Stomach (tissue), 9 donors: ENCODE measurements around the gene NCOA3. TPM values are rescaled to one million over a fixed set of nuclear protein-coding genes. Genes with fewer than 3 reads are reported as not detected.

Experiments
- DNase-seq, 2 donors: peaks; one replicate each; pipeline versions ENCODE4 v3.0.0 to v3.0.0-alpha.2; 2013 to 2019
- H3K27ac ChIP-seq, 5 donors: fragments of 200-600 bp in 4 of 5; sonication (generic) in 4 of 5; one replicate each; pipeline ENCODE4 v1.5.1; 2013 to 2019; ENCODE audit warnings: mild to moderate bottlenecking in 1 of 5, moderate library complexity in 1 of 5
- H3K27me3 ChIP-seq, 3 donors: fragments of 200-600 bp; sonication (generic); one replicate each; pipeline ENCODE4 v1.5.1; 2017 to 2019; ENCODE audit warnings: mixed run types in 1 of 3
- H3K36me3 ChIP-seq, 4 donors: fragments of 200-600 bp; sonication (generic); 1 replicate in 3 of 4; 2 replicates in 1 of 4; pipeline ENCODE4 v1.5.1; 2016 to 2019
- H3K4me1 ChIP-seq, 4 donors: fragments of 200-600 bp; sonication (generic); one replicate each; pipeline ENCODE4 v1.5.1; 2016 to 2019
- H3K4me3 ChIP-seq, 4 donors: fragments of 200-600 bp; sonication (generic) in 3 of 4; one replicate each; pipeline ENCODE4 v1.5.1; 2016 to 2019; ENCODE audit warnings: mild to moderate bottlenecking in 1 of 4
- H3K9me3 ChIP-seq, 4 donors: fragments of 200-600 bp; sonication (generic); one replicate each; pipeline ENCODE4 v1.5.1; 2016 to 2019
- CTCF ChIP-seq, 7 experiments: fragments of 450-650 bp in 4 of 7; fragments of 200-600 bp in 3 of 7; sonication (generic) in 3 of 7; IDR thresholded peaks; one replicate each; pipeline ENCODE4 v1.5.1; 2016 to 2019; ENCODE audit warnings: antibody characterized with exemption in 7 of 7, control low read depth in 2 of 7, mild to moderate bottlenecking in 1 of 7
- EP300 ChIP-seq: sonication (generic); formaldehyde crosslinking; IDR thresholded peaks from one replicate; pipeline ENCODE4 v1.6.1; 2017; ENCODE audit warnings: antibody characterized with exemption
- WGBS, 5 donors: extraction: QIAGEN DNeasy Blood & Tissue Kit in 3 of 5; methylation state at CpG; one replicate each; pipeline versions ENCODE4 v1.1.5 to v1.1.7; 2013 to 2018; 5-methylcytosine and 5-hydroxymethylcytosine counted together
- intact Hi-C: fragments of 100-400 bp; cut with DNase I; formaldehyde crosslinking; loops from one replicate; pipeline ENCODE4 v1.15.1; 2023; ENCODE audit warnings: low total_unique reads
- polyA plus RNA-seq, 3 donors: library from polyadenylated mRNA; stranded (reverse); fragments of 200-250 nt; gene quantifications; one replicate each; pipeline ENCODE4 v1.2.3, GENCODE V29; 2013
- small RNA-seq, 4 donors: library from RNA; depleted of rRNA; stranded (forward); fragments of <200 nt; gene quantifications; one replicate each; pipeline ENCODE3, GENCODE V24; 2016
- total RNA-seq, 5 donors: library from RNA; depleted of rRNA; stranded (reverse); fragments of >200 nt; gene quantifications; one replicate each; pipeline versions ENCODE4 v1.1.0 to v1.2.3, GENCODE V29; 2014 to 2016
- donor health status: healthy with polysubstance abuse.
- donor health status: Bipolar disorder and iron deficiency.
- donor health status: healthy.

Gene NCOA3
- total and polyA plus RNA-seq, 8 donors = 4.1 to 60.8 (median 16.3) TPM

GRCh38 chr20:47706345-47706744 is 204.7 kb downstream of the NCOA3 start:
- WGBS, 5 donors = 81 to 93% (median 86%) methylated on average over 3 to 5 of the region's 5 CpGs
- Histone ChIP-seq H3K36me3 (peaks cover 0 to 11% (median 5%) of the 10 kb centered on the region in 4 donors), H3K9me3 (no peaks in the 10 kb centered on the region), H3K4me3 (no peak overlapping the region), H3K4me1 (peaks cover 0 to 11% (median 9%) of the 10 kb centered on the region in 4 donors), H3K27ac (no peak overlapping the region), H3K27me3 (no peaks in the 10 kb centered on the region)
- intact Hi-C loops = no loop called here
- TF ChIP-seq EP300 (no peak), CTCF (IDR thresholded peaks at IDR 0.05) (no peak)
- DNase-seq = no peak

Small RNA genes lying within 50 kb of the gene (small RNA-seq; reads per million reads assigned to genes)
- gene RNU6-497P (0 reads per million in 4 donors), gene RNU6-563P (0 reads per million in 4 donors)

Other genes with a start within 250 kb of the NCOA3 start
- 10 to 100 TPM; 25.9 to 82.6 (median 54.3) TPM for gene ZMYND8, start 145.2 kb upstream of the NCOA3 start, total RNA-seq
- gene ZMYND8, start 145.2 kb upstream of the NCOA3 start, polyA plus RNA-seq = 10 to 100 TPM in 2 of 3 donors, 1 to 10 TPM in 1; 9.2 to 13.6 (median 12.7) TPM